ENCODE data around the gene MADCAM1. TPM values are rescaled to one million over a fixed set of nuclear protein-coding genes. Genes with fewer than 3 reads are reported as not detected.

MADCAM1 gene
- total and polyA plus RNA-seq, 2 donors (not counting 1 experiment from before 2014, with no cell fraction given), result 0.70 to 2.5 TPM

DNA sequence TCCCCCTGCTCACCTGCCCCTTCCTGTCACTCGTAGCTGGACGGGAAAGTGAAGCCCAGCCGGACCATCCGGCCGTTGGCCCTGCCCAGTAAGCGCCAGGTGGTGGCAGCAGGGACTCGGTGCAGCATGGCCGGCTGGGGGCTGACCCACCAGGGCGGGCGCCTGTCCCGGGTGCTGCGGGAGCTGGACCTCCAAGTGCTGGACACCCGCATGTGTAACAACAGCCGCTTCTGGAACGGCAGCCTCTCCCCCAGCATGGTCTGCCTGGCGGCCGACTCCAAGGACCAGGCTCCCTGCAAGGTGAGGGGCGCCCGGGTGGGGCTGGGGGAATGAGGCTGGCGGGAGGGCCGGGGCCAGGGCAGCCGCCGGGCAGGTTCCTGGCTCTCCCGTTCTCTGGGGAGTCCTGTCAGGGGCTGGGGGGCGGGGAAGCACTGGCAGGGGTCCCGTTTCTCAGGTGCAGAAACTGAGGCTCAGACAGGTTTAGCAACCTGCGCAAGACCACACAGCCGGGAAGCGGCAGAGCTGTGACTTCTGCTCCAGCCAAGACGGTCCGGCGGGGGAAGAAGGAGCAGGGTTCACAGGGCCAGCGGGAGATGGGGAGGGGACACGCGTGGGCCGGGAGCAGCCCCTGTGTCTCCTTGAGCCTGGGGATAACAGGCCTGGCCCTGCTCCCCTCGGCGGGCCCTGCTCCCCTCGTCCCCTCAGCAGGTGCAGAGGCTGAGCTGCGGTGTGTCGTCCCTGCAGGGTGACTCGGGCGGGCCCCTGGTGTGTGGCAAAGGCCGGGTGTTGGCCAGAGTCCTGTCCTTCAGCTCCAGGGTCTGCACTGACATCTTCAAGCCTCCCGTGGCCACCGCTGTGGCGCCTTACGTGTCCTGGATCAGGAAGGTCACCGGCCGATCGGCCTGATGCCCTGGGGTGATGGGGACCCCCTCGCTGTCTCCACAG is 52.9 kb downstream of the MADCAM1 start:
- TF ChIP-seq EZH2 (IDR thresholded peaks at IDR 0.05; ENCODE audit: borderline replicate concordance, insufficient read depth, low read depth, low read length, poor library complexity, severe bottlenecking), result no peak
- TF ChIP-seq CTCF (IDR thresholded peaks at IDR 0.05), result no peak
- CTCF ChIA-PET, result no interaction called here
- Histone ChIP-seq H4K20me1 (ENCODE audit: control insufficient read depth, insufficient read depth, low read length, poor library complexity, severe bottlenecking) (no peaks in the 10 kb centered on the region), H3K9ac (ENCODE audit: low read length) (no peak overlapping the region), H3K27me3 (replicated peaks in 1 of 4; ENCODE audit: control extremely low read depth in 1 of 4, control insufficient read depth in 3 of 4, insufficient read depth in 4 of 4, low read length in 3 of 4) (peaks cover 0 to 8% (median 0%) of the 10 kb centered on the region in 4 experiments), H2AFZ (ENCODE audit: insufficient read depth, low read depth, low read length, poor library complexity, severe bottlenecking) (no peak overlapping the region), H3K9me3 (ENCODE audit: control extremely low read depth in 1 of 3, control insufficient read depth in 2 of 3, insufficient read depth in 1 of 3, low read length in 2 of 3) (peaks cover 0 to 8% (median 0%) of the 10 kb centered on the region in 3 donors), H3K27ac (ENCODE audit: low read length in 2 of 2) (no peak overlapping the region), H3K36me3 (replicated peaks in 1 of 2; ENCODE audit: control extremely low read depth in 1 of 2, control insufficient read depth in 1 of 2, extremely low read depth in 1 of 2, insufficient read depth in 2 of 2, low read length in 1 of 2) (no peaks in the 10 kb centered on the region), H3K4me3 (ENCODE audit: control extremely low read depth in 1 of 5, extremely low read depth in 1 of 5, insufficient read depth in 1 of 5, low read depth in 2 of 5, low read length in 4 of 5) (no peak overlapping the region), H3K4me2 (replicated peaks; ENCODE audit: low read depth, low read length, poor library complexity, severe bottlenecking) (no peak overlapping the region), H3K4me1 (ENCODE audit: control insufficient read depth in 2 of 2, insufficient read depth in 2 of 2, low read length in 2 of 2) (no peaks in the 10 kb centered on the region), H3K79me2 (ENCODE audit: control insufficient read depth, insufficient read depth, low read length) (no peaks in the 10 kb centered on the region)
- Mint-ChIP-seq H3K4me1 (no peaks in the 10 kb centered on the region), H3K4me3 (no peak overlapping the region), H3K9me3 (ENCODE audit: insufficient read depth) (no peaks in the 10 kb centered on the region), H3K27ac (no peak overlapping the region), H3K27me3 (no peaks in the 10 kb centered on the region)
- no peak for ATAC-seq (ENCODE audit: low read depth)
- intact Hi-C loops (cut with micrococcal nuclease), result no loop called here
- DNase-seq, result no peak
- 87% methylated on average over 45 of the region's 52 CpGs for WGBS (ENCODE audit: insufficient coverage)
- POLR2A ChIA-PET, result no interaction called here

DNA sequence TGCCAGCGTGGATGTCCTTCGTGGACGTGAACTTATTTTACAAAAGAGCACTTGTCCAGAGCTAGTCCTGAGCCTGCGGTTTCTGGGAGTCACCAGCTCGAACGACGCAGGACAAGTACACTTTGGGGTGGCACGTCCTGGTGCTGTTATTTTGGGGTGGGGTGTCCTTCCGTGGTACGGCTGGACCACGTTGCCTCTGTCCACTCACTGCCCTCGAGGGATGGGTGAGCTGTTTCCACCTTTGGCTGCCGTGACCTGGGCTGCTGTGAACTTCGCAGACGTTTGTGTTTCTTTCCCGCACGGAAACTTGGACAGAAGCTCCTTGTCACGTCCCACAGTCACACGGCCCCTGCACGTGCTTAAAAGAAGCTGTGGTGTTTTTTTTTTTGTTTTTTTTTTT is 58.5 kb downstream of the MADCAM1 start:
- DNase-seq, result peak; percentile 4
- ChIA-PET POLR2A (no interaction called here), CTCF (interaction anchor here (0.5 to 1.4 kb wide), 2 partner anchors 20 to 179 kb away, joined by 3 to 4 read pairs; no protein-coding TSS in a partner anchor)
- H3K4me2 ChIP-seq (replicated peaks; ENCODE audit: low read depth, low read length, poor library complexity, severe bottlenecking), result no peak overlapping the region
- no peaks in the 10 kb centered on the region for H3K9me3 ChIP-seq (ENCODE audit: control extremely low read depth in 1 of 3, control insufficient read depth in 2 of 3, insufficient read depth in 1 of 3, low read length in 2 of 3)
- no peak for ATAC-seq (ENCODE audit: low read depth)
- no peak overlapping the region for H2AFZ ChIP-seq (ENCODE audit: insufficient read depth, low read depth, low read length, poor library complexity, severe bottlenecking)
- H3K4me3 ChIP-seq (ENCODE audit: control extremely low read depth in 1 of 5, extremely low read depth in 1 of 5, insufficient read depth in 1 of 5, low read depth in 2 of 5, low read length in 4 of 5), result no peak overlapping the region
- Mint-ChIP-seq H3K27ac (no peak overlapping the region), H3K4me1 (no peaks in the 10 kb centered on the region), H3K9me3 (ENCODE audit: insufficient read depth) (no peaks in the 10 kb centered on the region), H3K4me3 (no peak overlapping the region), H3K27me3 (no peaks in the 10 kb centered on the region)
- H3K79me2 ChIP-seq (ENCODE audit: control insufficient read depth, insufficient read depth, low read length), result no peaks in the 10 kb centered on the region
- intact Hi-C loops (cut with micrococcal nuclease), result no loop called here
- H3K9ac ChIP-seq (ENCODE audit: low read length), result no peak overlapping the region
- H4K20me1 ChIP-seq (ENCODE audit: control insufficient read depth, insufficient read depth, low read length, poor library complexity, severe bottlenecking), result no peaks in the 10 kb centered on the region
- H3K4me1 ChIP-seq (ENCODE audit: control insufficient read depth in 2 of 2, insufficient read depth in 2 of 2, low read length in 2 of 2), result no peaks in the 10 kb centered on the region
- 86% methylated on average over 20 of the region's 20 CpGs for WGBS (ENCODE audit: insufficient coverage)
- H3K27me3 ChIP-seq (replicated peaks in 1 of 4; ENCODE audit: control extremely low read depth in 1 of 4, control insufficient read depth in 3 of 4, insufficient read depth in 4 of 4, low read length in 3 of 4), result no peaks in the 10 kb centered on the region
- no peak overlapping the region for H3K27ac ChIP-seq (ENCODE audit: low read length in 2 of 2)
- no peak for TF ChIP-seq EZH2 (IDR thresholded peaks at IDR 0.05; ENCODE audit: borderline replicate concordance, insufficient read depth, low read depth, low read length, poor library complexity, severe bottlenecking)
- TF ChIP-seq CTCF (IDR thresholded peaks at IDR 0.05), result no peak
- H3K36me3 ChIP-seq (replicated peaks in 1 of 2; ENCODE audit: control extremely low read depth in 1 of 2, control insufficient read depth in 1 of 2, extremely low read depth in 1 of 2, insufficient read depth in 2 of 2, low read length in 1 of 2), result no peaks in the 10 kb centered on the region

Measured in B cell (primary cell).